ENCODE measurements around the gene OR52E2. TPM values are rescaled to one million over a fixed set of nuclear protein-coding genes. Genes with fewer than 3 reads are reported as not detected.

OR52E2 gene
- total RNA-seq, 1 donor from 2014 or later: not detected

GRCh38 chr11:5036669-5037068 lies 22.8 kb downstream of the OR52E2 start:
- ATAC-seq (ENCODE audit: low read depth) (no peak), DNase-seq (no peak)
- Mint-ChIP-seq H3K9me3 (no peaks in the 10 kb centered on the region), H3K36me3 (ENCODE audit: low read depth) (no peaks in the 10 kb centered on the region), H3K27ac (no peak overlapping the region), H3K4me3 (no peak overlapping the region), H3K27me3 (no peaks in the 10 kb centered on the region), H3K4me1 (no peaks in the 10 kb centered on the region)
- intact Hi-C loops (cut with micrococcal nuclease): no loop called here
- no peak for TF ChIP-seq CTCF (IDR thresholded peaks at IDR 0.05)
- ChIA-PET POLR2A (no interaction called here), CTCF (no interaction called here)

- Mint-ChIP-seq H3K9me3 (peaks cover 25% of the 10 kb centered on the region), H3K4me3 (no peak overlapping the region), H3K27me3 (no peaks in the 10 kb centered on the region), H3K4me1 (no peaks in the 10 kb centered on the region), H3K27ac (no peak overlapping the region), H3K36me3 (ENCODE audit: low read depth) (no peaks in the 10 kb centered on the region)
- ChIA-PET CTCF (no interaction called here), POLR2A (no interaction called here)
- ATAC-seq (ENCODE audit: low read depth) (no peak), DNase-seq (no peak)
- TF ChIP-seq CTCF (IDR thresholded peaks at IDR 0.05): no peak
- intact Hi-C loops (cut with micrococcal nuclease): no loop called here
Measured at GRCh38 chr11:5021996-5022395, 37.4 kb downstream of the OR52E2 start.

- DNase-seq (no peak), ATAC-seq (ENCODE audit: low read depth) (no peak)
- intact Hi-C loops (cut with micrococcal nuclease): no loop called here
- H3K9me3 Mint-ChIP-seq: no peaks in the 10 kb centered on the region
- no peak for TF ChIP-seq CTCF (IDR thresholded peaks at IDR 0.05)
- H3K27ac Mint-ChIP-seq: no peak overlapping the region
- no peaks in the 10 kb centered on the region for H3K36me3 Mint-ChIP-seq (ENCODE audit: low read depth)
- H3K4me1 Mint-ChIP-seq: no peaks in the 10 kb centered on the region
- no peak overlapping the region for H3K4me3 Mint-ChIP-seq
- H3K27me3 Mint-ChIP-seq: peaks cover 2% of the 10 kb centered on the region
- ChIA-PET POLR2A (no interaction called here), CTCF (no interaction called here)
Measured at GRCh38 chr11:5013012-5013411, 46.4 kb downstream of the OR52E2 start.

- Mint-ChIP-seq H3K4me1 (no peaks in the 10 kb centered on the region), H3K36me3 (ENCODE audit: low read depth) (no peaks in the 10 kb centered on the region), H3K9me3 (no peaks in the 10 kb centered on the region), H3K27ac (no peak overlapping the region), H3K27me3 (peaks cover 2% of the 10 kb centered on the region), H3K4me3 (no peak overlapping the region)
- intact Hi-C loops (cut with micrococcal nuclease): no loop called here
- no peak for ATAC-seq (ENCODE audit: low read depth)
- DNase-seq: no peak
- CTCF ChIA-PET: no interaction called here
- no peak for TF ChIP-seq CTCF (IDR thresholded peaks at IDR 0.05)
- POLR2A ChIA-PET: no interaction called here
Measured at GRCh38 chr11:5011254-5011653, 48.2 kb downstream of the OR52E2 start.

Other genes starting within 250 kb of the OR52E2 start
- gene OR51F2, start 238.3 kb downstream of the OR52E2 start, total RNA-seq: not detected in 2 replicates
- gene OR51S1, start 210.4 kb downstream of the OR52E2 start, total RNA-seq: not detected in 2 replicates
- not detected in 2 replicates for gene OR51T1, start 177.7 kb downstream of the OR52E2 start, total RNA-seq
- gene OR51A7, start 155.8 kb downstream of the OR52E2 start, total RNA-seq: not detected in 2 replicates
- gene OR51G2, start 140.3 kb downstream of the OR52E2 start, total RNA-seq: not detected in 2 replicates
- gene OR51G1, start 135.3 kb downstream of the OR52E2 start, total RNA-seq: not detected in 2 replicates
- not detected in 2 replicates for gene OR51A4, start 112.0 kb downstream of the OR52E2 start, total RNA-seq
- not detected in 2 replicates for gene OR51A2, start 103.9 kb downstream of the OR52E2 start, total RNA-seq
- gene OR51L1, start 64.8 kb downstream of the OR52E2 start, total RNA-seq: not detected in 2 replicates
- gene OR52J3, start 13.1 kb downstream of the OR52E2 start, total RNA-seq: not detected in 2 replicates
- gene OR52E1, start 9.9 kb upstream of the OR52E2 start, total RNA-seq: not detected in 2 replicates
- gene OR52A5, start 78.7 kb upstream of the OR52E2 start, total RNA-seq: not detected in 2 replicates
- not detected in 2 replicates for gene OR52A1, start 95.1 kb upstream of the OR52E2 start, total RNA-seq
- not detected in 2 replicates for gene OR51V1, start 141.1 kb upstream of the OR52E2 start, total RNA-seq
- 147 and 157 TPM in 2 replicates for gene HBB, start 167.4 kb upstream of the OR52E2 start, total RNA-seq
- gene HBD, start 174.9 kb upstream of the OR52E2 start, total RNA-seq: not detected in 2 replicates
- gene HBG1, start 190.2 kb upstream of the OR52E2 start, total RNA-seq: not detected in 2 replicates
- not detected in 2 replicates for gene HBG2, start 195.2 kb upstream of the OR52E2 start, total RNA-seq
- not detected in 2 replicates for gene HBE1, start 210.3 kb upstream of the OR52E2 start, total RNA-seq
- not detected in 2 replicates for gene OR51B4, start 242.3 kb upstream of the OR52E2 start, total RNA-seq

Measured in activated B cell treated with CpG ODN at 0.5 μM for 24 hours (primary cell).